ENCODE results near the gene MCIDAS.

MCIDAS gene

DNA sequence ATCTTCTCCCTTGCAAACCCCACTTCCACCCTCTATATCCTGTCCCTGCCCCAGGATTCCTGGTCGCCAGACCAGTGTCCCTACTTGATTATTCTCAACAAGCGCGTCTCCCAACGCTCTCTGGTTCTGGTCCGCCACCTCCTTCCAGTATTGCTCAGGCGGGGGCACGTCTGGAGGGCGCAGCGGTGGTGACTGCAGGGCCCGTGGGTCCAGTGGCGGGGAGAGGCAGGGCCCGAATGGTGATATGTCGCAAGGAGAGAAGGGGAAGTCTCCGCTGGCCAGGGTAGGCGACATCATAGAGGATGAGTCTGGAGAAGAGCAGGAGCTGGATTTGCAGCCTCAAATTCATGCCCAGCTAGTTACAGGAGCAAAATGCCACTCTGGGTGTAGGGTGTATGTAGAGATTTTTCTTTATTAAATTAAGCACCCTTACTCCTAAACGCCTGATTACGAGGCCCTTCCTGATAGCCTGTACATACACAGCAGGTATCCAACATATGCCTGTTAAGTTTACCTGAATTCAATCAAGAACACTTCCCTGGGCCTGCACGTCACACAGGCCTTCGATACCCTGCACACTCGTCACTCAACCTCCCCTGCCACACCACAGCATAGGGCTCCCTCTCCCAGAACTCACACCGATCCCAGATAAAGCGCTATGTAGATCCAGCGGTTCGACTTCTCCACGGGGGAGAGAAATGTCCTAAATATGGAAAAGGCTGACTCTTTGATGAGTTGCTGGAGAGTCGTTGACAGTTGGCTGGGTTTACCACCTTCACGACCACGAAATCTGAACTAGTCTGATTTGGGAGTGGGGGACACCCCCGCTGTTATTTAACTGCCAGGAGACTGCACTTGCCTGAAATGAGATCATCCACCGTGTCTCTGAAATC, 4.8 kb downstream of the MCIDAS start:
- no peak for DNase-seq

DNA sequence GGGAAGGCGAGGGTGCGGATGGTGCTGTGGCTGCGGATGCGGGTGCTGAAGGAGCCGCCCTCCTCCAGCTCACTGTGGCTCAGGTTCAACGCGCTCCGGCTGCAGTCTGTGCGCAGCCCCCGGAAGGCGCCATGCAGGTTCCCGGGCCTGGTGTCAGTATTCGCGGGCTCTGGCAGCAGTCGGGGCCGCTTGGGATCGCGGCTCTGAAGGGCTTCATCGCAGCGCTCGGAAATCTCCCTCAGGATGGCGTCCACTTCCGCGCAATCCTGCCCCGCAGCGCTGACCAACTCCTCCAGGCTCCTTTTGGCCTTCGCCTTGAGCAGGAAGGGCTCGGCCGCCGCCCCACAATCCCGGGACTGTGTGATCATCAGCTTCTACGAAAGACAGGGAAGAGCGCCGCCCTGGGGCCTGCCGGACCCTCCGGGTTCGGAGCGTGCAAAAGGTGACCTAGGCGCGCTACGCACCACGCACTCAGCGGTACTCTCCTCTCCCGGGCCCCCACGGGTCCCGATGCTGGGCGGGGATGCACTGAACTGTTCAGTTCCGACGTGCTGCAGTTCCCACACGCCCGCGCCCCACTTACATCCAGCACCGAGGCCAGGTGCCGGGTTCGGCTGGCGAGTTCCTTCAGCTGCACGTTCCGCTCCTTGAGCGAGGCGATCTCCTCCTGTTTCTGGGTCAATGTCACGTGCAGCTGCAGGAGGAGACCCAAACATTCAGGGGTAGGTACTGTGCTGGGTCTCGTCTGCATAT, 6.5 kb downstream of the MCIDAS start:
- DNase-seq, result no peak

- DNase-seq, result no peak
Observed at GRCh38 chr5:55219770-55220169, 7.3 kb downstream of the MCIDAS start.

DNA sequence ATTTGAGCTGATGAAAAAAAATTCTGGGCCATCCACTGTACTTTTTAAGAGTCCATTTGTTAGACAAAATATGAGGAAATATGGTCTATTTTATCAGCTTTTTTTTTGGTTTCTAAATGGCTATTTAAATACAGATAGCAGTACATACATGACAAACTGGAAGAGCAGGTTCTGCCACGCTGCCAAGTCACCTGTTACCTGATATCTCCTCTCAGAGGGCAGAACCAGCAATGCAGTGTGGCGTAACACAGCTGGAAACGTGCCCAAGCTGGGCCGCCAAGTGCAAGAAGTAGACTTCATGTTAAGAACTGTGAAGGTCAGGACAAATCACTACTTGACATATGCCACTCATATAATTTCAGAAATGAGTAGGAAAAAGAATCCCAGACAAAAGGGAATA, 8.1 kb downstream of the MCIDAS start:
- DNase-seq, result peak; percentile 72

DNA sequence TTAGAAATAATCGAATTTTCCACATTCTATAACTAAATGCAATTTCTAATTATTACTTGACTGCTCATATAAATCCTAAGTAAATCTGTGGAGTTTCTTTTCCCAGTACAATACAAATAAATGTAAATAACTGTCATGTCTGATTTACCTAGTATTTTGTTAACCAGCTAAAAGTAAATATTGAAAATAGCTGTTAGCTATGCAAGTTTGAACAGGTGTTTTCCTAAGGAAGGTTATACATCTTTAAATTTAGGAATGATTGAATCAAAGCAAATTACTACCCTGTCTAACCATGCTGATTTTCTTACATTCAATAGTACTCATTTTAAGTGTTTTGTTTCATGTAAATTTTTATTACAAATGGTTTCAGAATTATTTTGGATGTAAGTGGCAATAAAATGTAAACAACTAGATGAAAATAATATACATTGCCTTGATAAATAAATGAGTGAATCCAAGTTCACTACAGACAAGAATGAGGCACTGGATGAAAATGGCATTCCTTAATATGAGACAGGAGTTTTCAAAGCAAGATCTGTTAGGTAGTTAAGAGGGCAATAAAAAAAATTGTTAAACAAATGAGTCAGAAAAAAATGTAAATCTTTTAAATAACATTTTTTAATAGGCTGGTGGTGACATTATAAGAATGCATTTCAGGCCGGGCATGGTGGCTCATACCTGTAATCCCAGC, 15.8 kb downstream of the MCIDAS start:
- DNase-seq, result peak; percentile 38

- no peak for DNase-seq
Observed at GRCh38 chr5:55205001-55205400, 22.1 kb downstream of the MCIDAS start.

DNA sequence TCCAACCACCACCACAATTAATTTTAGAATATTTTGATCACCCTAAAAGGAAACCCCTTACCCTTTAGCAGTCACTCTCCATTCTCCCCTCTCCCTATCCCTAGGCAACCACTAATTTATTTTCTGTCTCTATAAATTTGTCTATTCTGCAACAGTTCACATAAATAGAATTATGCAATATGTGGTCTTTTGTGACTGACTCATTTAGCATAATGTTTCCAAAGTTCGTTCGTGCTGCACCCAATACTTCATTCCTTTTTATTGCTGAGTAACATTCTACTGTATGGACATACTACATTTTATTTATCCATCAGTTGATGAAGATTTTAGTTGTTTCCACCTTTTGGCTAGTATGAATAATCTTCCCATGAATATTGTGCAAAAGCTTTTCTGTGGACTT, 36.0 kb downstream of the MCIDAS start:
- no peak for DNase-seq

GRCh38 chr5:55188656-55189540, 38.2 kb downstream of the MCIDAS start:
- DNase-seq, result peak; percentile 15

- DNase-seq, result peak; percentile 60
Observed at GRCh38 chr5:55187370-55187769, 39.7 kb downstream of the MCIDAS start.

GRCh38 chr5:55180016-55180415, 47.1 kb downstream of the MCIDAS start:
- DNase-seq, result no peak

GRCh38 chr5:55177078-55177477, 50.0 kb downstream of the MCIDAS start:
- no peak for DNase-seq

DNA sequence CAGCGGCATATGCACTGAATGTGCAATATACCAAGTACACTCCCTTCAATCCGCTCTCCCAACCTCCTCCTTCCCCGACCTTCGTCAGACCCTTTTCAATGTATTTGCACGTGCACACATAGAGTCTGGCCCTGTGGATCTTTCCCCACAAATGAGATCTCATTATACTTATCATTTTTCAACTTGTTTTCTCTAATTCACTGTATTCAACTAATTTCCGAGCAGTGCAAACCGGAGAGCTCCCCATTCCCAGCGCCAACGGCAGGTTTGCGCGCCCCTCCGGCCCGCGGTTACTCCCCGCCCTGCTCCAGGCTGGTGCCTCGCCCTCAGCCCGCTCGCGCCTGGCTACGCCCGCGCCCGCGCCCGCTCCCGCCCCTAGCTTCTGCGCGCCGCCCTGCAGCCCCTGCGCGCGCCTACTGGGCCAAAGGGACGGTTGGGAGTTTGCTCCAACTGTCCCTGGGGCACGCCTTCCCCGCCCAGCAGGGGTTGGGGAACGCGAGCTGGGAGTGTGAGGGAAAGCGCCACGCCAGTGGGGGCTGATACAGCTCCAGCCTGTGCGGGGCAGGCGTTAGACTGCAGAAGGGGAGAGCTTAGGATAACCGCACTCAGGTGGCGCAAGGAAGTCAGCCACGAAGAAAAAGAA, 50.8 kb downstream of the MCIDAS start:
- peak; percentile 77 for DNase-seq

DNA sequence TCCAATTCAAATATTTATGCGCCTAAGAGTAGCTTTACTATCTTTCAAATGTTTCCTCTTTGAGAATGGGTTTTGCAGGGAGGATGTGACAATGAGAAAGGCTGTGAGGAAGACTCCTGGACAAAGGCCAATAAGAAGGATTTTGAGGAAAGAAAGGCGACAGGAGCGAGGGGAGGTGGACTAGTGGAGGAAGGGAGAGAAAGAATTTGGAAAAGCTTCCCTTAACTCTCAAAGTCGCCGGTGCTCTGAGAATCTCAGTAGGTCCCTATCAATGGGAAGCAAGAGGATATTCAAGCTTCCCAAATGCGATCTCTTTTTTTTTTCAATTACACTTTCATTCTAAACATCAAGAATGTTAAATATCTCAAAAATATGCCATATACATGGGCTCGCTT, 51.3 kb downstream of the MCIDAS start:
- DNase-seq, result no peak

GRCh38 chr5:55173687-55174230, 53.4 kb downstream of the MCIDAS start:
- no peak for DNase-seq

DNA sequence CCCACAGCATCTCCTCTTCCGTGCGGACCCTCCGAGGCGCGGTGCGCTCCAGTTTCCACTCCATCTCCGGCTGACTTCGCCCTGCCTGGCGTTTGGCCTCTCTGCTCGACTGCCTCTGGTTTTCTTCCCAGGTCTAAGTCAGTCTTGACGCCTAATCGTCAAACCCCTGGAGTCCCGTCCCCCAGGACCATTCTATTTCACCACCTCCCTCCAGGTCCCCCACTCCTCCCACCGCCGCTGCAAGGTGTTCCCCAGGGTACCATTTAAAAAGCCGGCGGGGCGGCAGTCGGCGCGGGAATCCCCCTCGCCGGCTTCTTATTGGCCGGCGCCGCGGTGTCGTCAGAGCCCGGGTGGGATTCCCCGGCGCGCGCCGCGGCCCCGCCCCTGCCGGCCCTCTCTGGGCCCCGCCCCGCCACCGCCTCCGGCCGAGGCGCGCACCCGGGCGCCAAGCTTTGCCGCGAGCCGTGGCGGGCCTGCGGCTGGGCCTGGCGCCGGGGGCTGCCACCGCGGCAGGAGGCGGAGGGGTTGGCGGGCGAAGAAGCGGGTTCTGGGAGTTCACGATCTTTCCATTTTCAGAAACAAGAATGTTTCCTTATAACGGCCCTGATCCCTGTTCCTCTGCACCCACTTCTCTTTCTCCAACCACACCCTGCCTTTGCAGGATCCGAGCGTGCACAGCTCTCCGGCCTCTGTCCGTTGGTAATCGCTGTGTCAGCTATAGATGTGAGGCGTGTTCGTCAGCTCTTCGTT, 54.0 kb downstream of the MCIDAS start, which contains the start of gene CDC20B:
CDC20B (minus strand) TSS at position 241 of the 750 bp plus-strand sequence; CDS start at position 64, 177 bp downstream.
- DNase-seq, result peak; percentile 77

DNA sequence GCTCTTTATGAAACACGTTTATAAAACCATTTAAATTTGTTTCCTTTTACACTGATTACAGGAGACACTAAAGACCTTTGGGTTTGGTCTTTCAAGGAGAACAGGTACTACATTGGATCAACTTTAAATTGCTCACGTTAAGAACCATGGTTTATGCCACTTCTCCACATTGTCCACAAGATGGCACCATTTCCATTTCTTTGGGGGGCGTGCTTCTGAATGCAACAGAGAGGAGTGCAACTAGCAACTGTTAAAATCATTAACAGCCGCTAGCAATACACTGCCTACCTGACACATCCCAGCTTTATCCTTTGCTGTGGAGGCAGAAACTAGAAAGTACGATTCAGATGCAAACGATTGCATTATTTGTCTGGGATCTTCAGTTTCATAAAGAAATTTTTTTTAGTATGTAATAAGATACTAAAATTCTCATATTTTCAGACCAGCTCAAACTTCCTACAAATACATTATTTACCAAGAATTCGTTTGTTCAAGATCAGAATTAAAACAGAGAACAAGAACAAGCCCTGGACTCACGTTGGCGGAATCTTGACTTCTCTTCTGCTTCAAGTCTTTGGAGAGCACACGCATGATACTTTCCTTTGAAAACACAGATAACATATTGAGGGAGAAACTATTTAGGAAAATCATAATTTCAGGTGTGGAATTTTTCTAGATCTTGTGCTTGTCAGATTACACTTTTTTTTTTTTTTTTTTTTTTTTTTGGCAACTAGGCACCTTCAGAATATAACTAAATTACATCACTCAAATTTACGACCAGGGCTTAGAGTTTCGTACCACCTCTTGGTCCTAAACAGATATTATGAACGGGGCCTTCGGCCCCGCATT, 54.8 kb downstream of the MCIDAS start:
- peak; percentile 82 for DNase-seq

- no peak for DNase-seq
Observed at GRCh38 chr5:55171471-55171870, 55.6 kb downstream of the MCIDAS start.

Data from NCI-H774 (cell line).